OCI-LY1 (cell line): Measurements from ENCODE around the gene WHRN.

ENCODE experiments used
- H2AFZ ChIP-seq: fragments of 200-600 bp; sonication (generic), shearing (Covaris generic); 2 replicates; pipeline ENCODE4 v1.6.0; 2014; ENCODE audit warnings: antibody characterized with exemption, mild to moderate bottlenecking, low read length
- H3F3A ChIP-seq: fragments of 200-600 bp; sonication (generic), shearing (Covaris generic); 2 replicates; pipeline ENCODE4 v1.6.0; 2014; ENCODE audit warnings: mild to moderate bottlenecking, antibody characterized with exemption, low read length, moderate library complexity; ENCODE audit not compliant: insufficient read depth
- H3K27ac ChIP-seq: fragments of 200-600 bp; sonication (generic); 2 replicates; pipeline ENCODE4 v1.5.1; 2014; ENCODE audit warnings: low read length, mixed run types, mild to moderate bottlenecking, low read depth; ENCODE audit not compliant: poor library complexity, severe bottlenecking
- H3K27me3 ChIP-seq: fragments of 200-600 bp; sonication (generic); 2 replicates; pipeline ENCODE4 v1.6.0; 2014; ENCODE audit warnings: antibody characterized with exemption, mild to moderate bottlenecking, low read length, moderate library complexity; ENCODE audit not compliant: insufficient read depth
- H3K36me3 ChIP-seq: fragments of 200-600 bp; sonication (generic); 2 replicates; pipeline ENCODE4 v1.6.1; 2014; ENCODE audit warnings: mild to moderate bottlenecking, antibody characterized with exemption, low read length, moderate library complexity, mixed read lengths; ENCODE audit not compliant: insufficient read depth
- H3K4me1 ChIP-seq: fragments of 200-600 bp; sonication (generic); 2 replicates; pipeline ENCODE4 v1.5.1; 2014; ENCODE audit warnings: mild to moderate bottlenecking, low read length, moderate library complexity; ENCODE audit not compliant: insufficient read depth, severe bottlenecking
- H3K4me2 ChIP-seq: fragments of 200-600 bp; sonication (generic), shearing (Covaris generic); 2 replicates; pipeline ENCODE4 v1.6.1; 2014; ENCODE audit warnings: low read length
- H3K4me3 ChIP-seq: fragments of 200-600 bp; sonication (generic); 2 replicates; pipeline ENCODE4 v1.5.1; 2014; ENCODE audit warnings: low read length, low read depth, mild to moderate bottlenecking, mixed read lengths; ENCODE audit not compliant: poor library complexity, severe bottlenecking
- H3K79me2 ChIP-seq: fragments of 200-600 bp; shearing (Covaris generic); 2 replicates; pipeline ENCODE4 v1.6.1; 2016; ENCODE audit warnings: mixed run types, low read length, mixed read lengths; ENCODE audit not compliant: insufficient read depth
- H3K9ac ChIP-seq: fragments of 200-600 bp; sonication (generic), shearing (Covaris generic); 2 replicates; pipeline ENCODE4 v1.6.1; 2014; ENCODE audit warnings: mild to moderate bottlenecking, low read length, mixed read lengths
- H3K9me2 ChIP-seq: fragments of 200-600 bp; sonication (generic), shearing (Covaris generic); 2 replicates; pipeline ENCODE4 v1.6.1; 2014; ENCODE audit warnings: low read depth, mild to moderate bottlenecking, low read length, mixed read lengths
- H3K9me3 ChIP-seq: fragments of 200-600 bp; shearing (Covaris generic); 2 replicates; pipeline ENCODE4 v1.6.1; 2014; ENCODE audit warnings: low read length, mixed read lengths
- H4K20me1 ChIP-seq: fragments of 200-600 bp; sonication (generic), shearing (Covaris generic); 2 replicates; pipeline ENCODE4 v1.6.0; 2016; ENCODE audit warnings: mild to moderate bottlenecking, low read length; ENCODE audit not compliant: insufficient read depth
- EZH2 ChIP-seq: fragments of 200-600 bp; sonication (generic), shearing (Covaris generic); IDR thresholded peaks from 2 replicates; pipeline ENCODE4 v1.8.0; 2017; ENCODE audit warnings: borderline replicate concordance, mixed run types, mild to moderate bottlenecking, antibody characterized with exemption, low read length, moderate library complexity, mixed read lengths
- TF ChIP-seq, protein P1 (sequence below): fragments of 200-600 bp; sonication (generic), shearing (Covaris generic); IDR thresholded peaks from 2 replicates; pipeline ENCODE4 v1.5.1; 2017; ENCODE audit warnings: mild to moderate bottlenecking, antibody characterized with exemption, low read length, moderate library complexity, mixed read lengths

The WHRN gene

DNA sequence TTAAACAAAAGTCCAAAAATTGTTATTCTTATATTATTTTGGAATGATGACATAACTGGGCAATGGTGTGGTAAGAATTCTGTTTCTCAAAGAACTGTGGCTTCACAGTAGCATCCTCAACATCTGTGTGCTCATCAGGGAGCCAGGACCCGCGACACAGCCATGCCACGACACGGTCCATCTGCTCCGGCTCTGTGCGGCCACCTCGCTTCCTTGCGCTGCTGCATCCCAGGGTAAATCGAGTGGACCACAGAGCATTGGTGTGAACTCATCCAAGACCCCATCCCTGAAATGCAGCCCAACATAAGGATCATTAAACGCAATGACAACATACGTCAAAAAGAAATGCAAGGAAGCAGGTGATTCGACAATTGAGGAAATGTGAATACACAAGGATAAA, 15.3 kb downstream of the WHRN start:
- Histone ChIP-seq H2AFZ (no peak overlapping the region), H3K4me2 (no peak overlapping the region), H3K9ac (no peak overlapping the region), H3K27me3 (no peaks in the 10 kb centered on the region), H4K20me1 (no peaks in the 10 kb centered on the region), H3K9me3 (no peaks in the 10 kb centered on the region), H3K79me2 (no peaks in the 10 kb centered on the region), H3K36me3 (no peaks in the 10 kb centered on the region), H3K9me2 (no peaks in the 10 kb centered on the region), H3F3A (no peaks in the 10 kb centered on the region), H3K4me3 (no peak overlapping the region), H3K4me1 (no peaks in the 10 kb centered on the region), H3K27ac (no peak overlapping the region)
- TF ChIP-seq, protein P1, sequence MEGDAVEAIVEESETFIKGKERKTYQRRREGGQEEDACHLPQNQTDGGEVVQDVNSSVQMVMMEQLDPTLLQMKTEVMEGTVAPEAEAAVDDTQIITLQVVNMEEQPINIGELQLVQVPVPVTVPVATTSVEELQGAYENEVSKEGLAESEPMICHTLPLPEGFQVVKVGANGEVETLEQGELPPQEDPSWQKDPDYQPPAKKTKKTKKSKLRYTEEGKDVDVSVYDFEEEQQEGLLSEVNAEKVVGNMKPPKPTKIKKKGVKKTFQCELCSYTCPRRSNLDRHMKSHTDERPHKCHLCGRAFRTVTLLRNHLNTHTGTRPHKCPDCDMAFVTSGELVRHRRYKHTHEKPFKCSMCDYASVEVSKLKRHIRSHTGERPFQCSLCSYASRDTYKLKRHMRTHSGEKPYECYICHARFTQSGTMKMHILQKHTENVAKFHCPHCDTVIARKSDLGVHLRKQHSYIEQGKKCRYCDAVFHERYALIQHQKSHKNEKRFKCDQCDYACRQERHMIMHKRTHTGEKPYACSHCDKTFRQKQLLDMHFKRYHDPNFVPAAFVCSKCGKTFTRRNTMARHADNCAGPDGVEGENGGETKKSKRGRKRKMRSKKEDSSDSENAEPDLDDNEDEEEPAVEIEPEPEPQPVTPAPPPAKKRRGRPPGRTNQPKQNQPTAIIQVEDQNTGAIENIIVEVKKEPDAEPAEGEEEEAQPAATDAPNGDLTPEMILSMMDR, result no peak
- TF ChIP-seq EZH2, result no peak

DNA sequence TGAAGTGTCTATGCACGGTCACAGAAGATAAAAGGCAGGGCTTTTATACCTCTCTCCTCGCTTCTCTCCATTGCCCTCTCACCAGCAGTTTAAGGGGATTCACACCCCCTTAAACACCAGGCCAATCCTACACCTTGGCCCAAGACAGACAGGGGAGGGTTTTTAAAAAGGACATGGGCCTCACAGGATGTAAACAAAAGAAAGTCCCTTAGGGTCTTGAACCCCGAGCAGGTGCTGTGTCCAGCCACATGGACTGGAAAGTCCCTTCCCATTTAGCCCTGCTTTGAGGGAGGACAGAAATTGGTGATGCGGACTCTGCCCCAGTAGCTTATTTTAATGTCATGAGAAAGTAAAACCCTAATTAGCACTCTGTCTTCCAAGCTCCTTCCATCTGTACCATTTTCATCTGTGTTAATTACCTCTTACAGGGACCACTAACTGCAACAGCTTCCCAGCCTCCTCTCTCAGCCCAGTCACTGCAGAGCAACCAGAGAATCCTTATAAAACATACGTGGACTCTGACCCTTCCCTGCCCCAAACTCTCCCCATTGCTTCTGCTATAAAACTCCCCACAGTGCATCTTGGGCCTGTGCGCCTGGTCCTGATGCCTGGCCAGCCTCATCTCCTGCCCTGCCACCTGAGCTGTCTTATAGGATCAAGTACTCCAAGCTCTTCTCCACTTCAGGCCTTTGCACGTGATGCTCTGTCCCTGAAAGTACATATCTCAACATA, 16.7 kb downstream of the WHRN start:
- TF ChIP-seq EZH2, result no peak
- TF ChIP-seq, protein P1, result no peak
- Histone ChIP-seq H3K9me3 (no peaks in the 10 kb centered on the region), H3K79me2 (no peaks in the 10 kb centered on the region), H3K27me3 (no peaks in the 10 kb centered on the region), H3K4me1 (no peaks in the 10 kb centered on the region), H3K4me3 (no peak overlapping the region), H3K9me2 (no peaks in the 10 kb centered on the region), H3K27ac (no peak overlapping the region), H3F3A (no peaks in the 10 kb centered on the region), H3K9ac (no peak overlapping the region), H3K4me2 (no peak overlapping the region), H3K36me3 (no peaks in the 10 kb centered on the region), H2AFZ (no peak overlapping the region), H4K20me1 (no peaks in the 10 kb centered on the region)

DNA sequence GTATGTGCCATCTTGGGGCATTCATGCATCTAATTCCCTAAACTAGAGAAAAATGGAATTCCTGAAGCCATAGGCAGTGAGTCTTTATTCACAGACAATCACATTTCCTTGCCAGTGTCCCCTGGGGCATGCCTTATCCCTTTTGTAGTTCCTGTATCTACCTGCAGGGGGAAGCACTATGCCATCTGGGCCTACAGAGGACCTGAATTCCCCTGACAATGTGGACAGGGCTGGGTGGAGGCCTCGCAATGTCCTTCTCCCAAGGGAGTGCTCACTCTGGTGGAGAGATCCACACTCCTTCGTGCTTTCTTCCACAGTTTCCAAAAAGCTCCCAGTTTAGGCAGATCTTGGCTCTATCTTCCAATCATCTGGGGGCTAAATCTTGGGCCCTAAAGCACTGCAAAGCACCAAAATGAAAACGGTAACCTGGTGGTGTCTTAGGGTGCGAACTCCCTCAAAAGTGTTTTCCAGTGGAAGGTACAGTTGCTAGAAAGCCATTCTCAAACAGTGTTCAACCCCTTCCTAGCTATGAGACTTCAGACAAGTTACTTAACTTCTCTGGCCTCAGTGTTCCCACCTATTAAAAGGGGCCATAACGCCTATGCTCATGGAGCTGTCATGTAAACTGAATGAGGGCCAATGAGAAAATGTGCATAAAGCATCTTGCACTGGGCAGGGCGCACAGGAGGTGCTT, 17.5 kb downstream of the WHRN start:
- Histone ChIP-seq H3K9me3 (no peaks in the 10 kb centered on the region), H3K79me2 (no peaks in the 10 kb centered on the region), H4K20me1 (no peaks in the 10 kb centered on the region), H2AFZ (no peak overlapping the region), H3K9me2 (no peaks in the 10 kb centered on the region), H3F3A (no peaks in the 10 kb centered on the region), H3K27me3 (no peaks in the 10 kb centered on the region), H3K27ac (no peak overlapping the region), H3K9ac (no peak overlapping the region), H3K36me3 (no peaks in the 10 kb centered on the region), H3K4me2 (no peak overlapping the region), H3K4me1 (no peaks in the 10 kb centered on the region), H3K4me3 (no peak overlapping the region)
- no peak for TF ChIP-seq EZH2
- TF ChIP-seq, protein P1, result peak; percentile 93
